Prostate gland (tissue), 2 donors: ENCODE results near the gene LZIC.

Experiments used
- POLR2A ChIP-seq: fragments of 450-650 bp; IDR thresholded peaks from one replicate; pipeline ENCODE4 v1.6.1; 2016; ENCODE audit warnings: antibody characterized with exemption, mild to moderate bottlenecking
- POLR2AphosphoS5 ChIP-seq: sonication (generic); formaldehyde crosslinking; IDR thresholded peaks from one replicate; pipeline ENCODE4 v1.6.1; 2017; ENCODE audit warnings: antibody characterized with exemption
- TF ChIP-seq, protein P1 (sequence below), 4 experiments: fragments of 200-600 bp in 2 of 4; fragments of 450-650 bp in 2 of 4; sonication (generic) in 2 of 4; IDR thresholded peaks; 1 replicate in 3 of 4; 2 replicates in 1 of 4; pipeline ENCODE4 v1.5.1; 2016 to 2019; ENCODE audit warnings: antibody characterized with exemption in 4 of 4, mild to moderate bottlenecking in 2 of 4, moderate library complexity in 2 of 4

DNA sequence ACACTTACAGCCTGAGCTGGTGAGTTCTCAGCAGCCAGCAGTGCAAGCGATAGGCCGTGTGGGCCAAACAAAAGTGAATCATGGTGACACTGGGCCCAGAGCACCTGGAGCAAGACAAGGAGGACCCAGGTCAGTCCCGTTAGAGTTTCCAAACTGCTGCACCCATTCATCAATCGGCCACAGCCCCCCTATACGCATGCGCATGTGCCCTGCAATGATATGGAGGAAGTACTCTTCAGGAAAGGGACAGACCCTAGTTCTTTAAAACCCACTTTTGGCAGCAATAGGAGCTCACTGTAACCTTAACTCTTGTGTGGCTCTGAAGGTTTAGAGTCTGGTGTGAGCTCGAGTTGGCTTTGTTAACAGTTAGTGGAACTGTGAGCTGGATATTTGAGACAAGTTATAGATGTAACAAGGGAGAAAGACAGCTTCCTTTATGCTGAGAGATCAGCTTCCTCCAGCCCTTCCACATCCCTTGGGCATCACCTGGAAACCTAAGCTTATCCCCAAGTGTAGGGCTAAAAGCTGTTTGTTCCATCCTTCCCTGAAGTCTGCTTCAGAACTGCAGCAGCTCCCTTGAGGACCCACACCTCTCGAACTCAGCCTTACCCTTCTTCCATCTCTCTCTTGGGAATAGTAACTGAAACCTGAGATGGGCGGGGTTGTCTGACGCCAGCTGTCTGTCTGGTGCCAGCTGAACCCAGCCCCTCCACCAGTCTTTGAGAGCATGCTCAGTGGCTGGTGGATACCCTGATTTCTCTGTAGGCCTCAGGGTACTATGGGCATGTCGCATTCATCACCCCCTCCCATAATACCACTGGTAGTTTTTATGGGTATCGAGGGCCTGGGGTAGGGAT lies 17.7 kb upstream of the LZIC start:
- TF ChIP-seq, protein P1, sequence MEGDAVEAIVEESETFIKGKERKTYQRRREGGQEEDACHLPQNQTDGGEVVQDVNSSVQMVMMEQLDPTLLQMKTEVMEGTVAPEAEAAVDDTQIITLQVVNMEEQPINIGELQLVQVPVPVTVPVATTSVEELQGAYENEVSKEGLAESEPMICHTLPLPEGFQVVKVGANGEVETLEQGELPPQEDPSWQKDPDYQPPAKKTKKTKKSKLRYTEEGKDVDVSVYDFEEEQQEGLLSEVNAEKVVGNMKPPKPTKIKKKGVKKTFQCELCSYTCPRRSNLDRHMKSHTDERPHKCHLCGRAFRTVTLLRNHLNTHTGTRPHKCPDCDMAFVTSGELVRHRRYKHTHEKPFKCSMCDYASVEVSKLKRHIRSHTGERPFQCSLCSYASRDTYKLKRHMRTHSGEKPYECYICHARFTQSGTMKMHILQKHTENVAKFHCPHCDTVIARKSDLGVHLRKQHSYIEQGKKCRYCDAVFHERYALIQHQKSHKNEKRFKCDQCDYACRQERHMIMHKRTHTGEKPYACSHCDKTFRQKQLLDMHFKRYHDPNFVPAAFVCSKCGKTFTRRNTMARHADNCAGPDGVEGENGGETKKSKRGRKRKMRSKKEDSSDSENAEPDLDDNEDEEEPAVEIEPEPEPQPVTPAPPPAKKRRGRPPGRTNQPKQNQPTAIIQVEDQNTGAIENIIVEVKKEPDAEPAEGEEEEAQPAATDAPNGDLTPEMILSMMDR (IDR thresholded peaks at IDR 0.05) = no peak
- TF ChIP-seq POLR2A = no peak
- no peak for TF ChIP-seq POLR2AphosphoS5
